A673 (cell line): ENCODE results near the gene SHANK3. TPM values are rescaled to one million over a fixed set of nuclear protein-coding genes. Genes with fewer than 3 reads are reported as not detected.

Source experiments
- BruUV-seq: library from RNA; stranded (reverse); fragments of 400-500 nt; replicated peaks from 2 replicates; lab custom pipeline; 2021; lab: Mats Ljungman, UMichigan
- CTCF ChIA-PET: fragments of 300-600 bp; sonication (Branson Sonifier 250); formaldehyde crosslinking; loops from one replicate; lab custom pipeline; 2022; ENCODE audit warnings: antibody characterized with exemption; lab: Charles Lee
- POLR2A ChIA-PET: fragments of 300-600 bp; sonication (Branson Sonifier 250); formaldehyde crosslinking; loops from one replicate; lab custom pipeline; 2022; ENCODE audit warnings: antibody characterized with exemption; ENCODE audit not compliant: low non-redundant PET; lab: Charles Lee
- DNase-seq: peaks from one replicate; pipeline ENCODE4 v3.0.0-alpha.2; 2015; ENCODE audit warnings: low spot score
- H3K27ac ChIP-seq: fragments of 200-600 bp; sonication (generic); 2 replicates; pipeline ENCODE4 v1.5.1; 2016; ENCODE audit warnings: mixed run types, low read depth, mild to moderate bottlenecking, mixed read lengths, antibody characterized with exemption, low read length; ENCODE audit not compliant: poor library complexity, severe bottlenecking
- H3K27me3 ChIP-seq: fragments of 200-600 bp; sonication (generic); replicated peaks from 2 replicates; pipeline ENCODE4 v1.6.1; 2017; ENCODE audit warnings: mixed run types, low read depth, mild to moderate bottlenecking, mixed read lengths, antibody characterized with exemption, low read length; ENCODE audit not compliant: insufficient read depth, poor library complexity
- H3K36me3 ChIP-seq: fragments of 200-600 bp; sonication (generic); 2 replicates; pipeline ENCODE4 v1.6.1; 2016; ENCODE audit warnings: mixed run types, mild to moderate bottlenecking, mixed read lengths, antibody characterized with exemption, low read length; ENCODE audit not compliant: insufficient read depth, poor library complexity, severe bottlenecking
- H3K4me1 ChIP-seq: fragments of 200-600 bp; sonication (generic); 2 replicates; pipeline ENCODE4 v1.6.1; 2017; ENCODE audit warnings: mixed run types, mild to moderate bottlenecking, mixed read lengths, antibody characterized with exemption, low read length; ENCODE audit not compliant: insufficient read depth, poor library complexity, severe bottlenecking
- H3K4me3 ChIP-seq: fragments of 200-600 bp; sonication (generic); 2 replicates; pipeline ENCODE4 v1.5.1; 2016; ENCODE audit warnings: low read depth, mixed run types, mild to moderate bottlenecking, mixed read lengths, low read length; ENCODE audit not compliant: poor library complexity, severe bottlenecking
- H3K9me3 ChIP-seq: fragments of 200-600 bp; sonication (generic); 2 replicates; pipeline ENCODE4 v1.6.1; 2016; ENCODE audit warnings: mixed run types, low read depth, mild to moderate bottlenecking, mixed read lengths, antibody characterized with exemption, low read length; ENCODE audit not compliant: poor library complexity, severe bottlenecking
- CTCF ChIP-seq: fragments of 300-800, 200-600 bp; sonication (generic); conservative IDR thresholded peaks from 2 replicates; pipeline ENCODE4 v1.5.1; 2017; ENCODE audit warnings: low read depth, mild to moderate bottlenecking, antibody characterized with exemption, low read length, moderate library complexity, mixed read lengths
- EZH2 ChIP-seq: fragments of 200-600 bp; sonication (generic); IDR thresholded peaks from 2 replicates; pipeline ENCODE4 v1.6.1; 2017; ENCODE audit warnings: borderline replicate concordance, low read depth, mild to moderate bottlenecking, mixed read lengths, antibody characterized with exemption, low read length; ENCODE audit not compliant: poor library complexity, severe bottlenecking
- intact Hi-C: fragments of 100-400 bp; cut with micrococcal nuclease; formaldehyde crosslinking; loops from one replicate; pipeline ENCODE4 v1.10.0; 2022; ENCODE audit not compliant: unreplicated experiment
- total RNA-seq: library from RNA; stranded (reverse); gene quantifications from 2 replicates; pipeline ENCODE4 v1.2.3, GENCODE V29; 2021

Gene SHANK3
- total RNA-seq, 1 experiment from 2014 or later, result 4.4 TPM

GRCh38 chr22:50713571-50714056 is 41.0 kb downstream of the SHANK3 start:
- intact Hi-C loops, result no loop called here
- no peaks in the 10 kb centered on the region for H3K36me3 ChIP-seq
- ChIA-PET POLR2A (no interaction called here), CTCF (no interaction called here)
- no peak overlapping the region for H3K27ac ChIP-seq
- TF ChIP-seq EZH2 (no peak), CTCF (no peak)
- no TSS peak for BruUV-seq
- no peaks in the 10 kb centered on the region for H3K27me3 ChIP-seq
- DNase-seq, result no peak
- H3K4me1 ChIP-seq, result no peaks in the 10 kb centered on the region
- H3K9me3 ChIP-seq, result no peaks in the 10 kb centered on the region
- H3K4me3 ChIP-seq, result no peak overlapping the region

- intact Hi-C loops, result no loop called here
- no TSS peak for BruUV-seq
- Histone ChIP-seq H3K9me3 (no peaks in the 10 kb centered on the region), H3K4me3 (no peak overlapping the region), H3K27ac (no peak overlapping the region), H3K27me3 (peaks cover 4% of the 10 kb centered on the region), H3K4me1 (no peaks in the 10 kb centered on the region), H3K36me3 (no peaks in the 10 kb centered on the region)
- POLR2A ChIA-PET, result no interaction called here
- CTCF ChIA-PET, result no interaction called here
- no peak for TF ChIP-seq EZH2
- TF ChIP-seq CTCF, result no peak
- DNase-seq, result no peak
These were observed 41.5 kb downstream of the SHANK3 start for GRCh38 chr22:50714150-50714549.

- Histone ChIP-seq H3K27ac (no peak overlapping the region), H3K4me1 (no peaks in the 10 kb centered on the region), H3K9me3 (no peaks in the 10 kb centered on the region), H3K4me3 (no peak overlapping the region), H3K27me3 (peaks cover 9% of the 10 kb centered on the region), H3K36me3 (no peaks in the 10 kb centered on the region)
- DNase-seq, result no peak
- POLR2A ChIA-PET, result no interaction called here
- CTCF ChIA-PET, result no interaction called here
- intact Hi-C loops, result no loop called here
- no TSS peak for BruUV-seq
- TF ChIP-seq CTCF (no peak), EZH2 (no peak)
These were observed 42.1 kb downstream of the SHANK3 start for GRCh38 chr22:50714631-50715179.
